Mammary microvascular endothelial cell (primary cell): ENCODE results near the gene OR10AG1. TPM values are rescaled to one million over a fixed set of nuclear protein-coding genes. Genes with fewer than 3 reads are reported as not detected.

Experiments
- total RNA-seq: library from RNA; depleted of rRNA; stranded (reverse); fragments of >200 nt; gene quantifications from 2 replicates; pipeline ENCODE4 v1.2.3, GENCODE V29; 2015

The OR10AG1 gene
- total RNA-seq, result not detected in 2 replicates

DNA sequence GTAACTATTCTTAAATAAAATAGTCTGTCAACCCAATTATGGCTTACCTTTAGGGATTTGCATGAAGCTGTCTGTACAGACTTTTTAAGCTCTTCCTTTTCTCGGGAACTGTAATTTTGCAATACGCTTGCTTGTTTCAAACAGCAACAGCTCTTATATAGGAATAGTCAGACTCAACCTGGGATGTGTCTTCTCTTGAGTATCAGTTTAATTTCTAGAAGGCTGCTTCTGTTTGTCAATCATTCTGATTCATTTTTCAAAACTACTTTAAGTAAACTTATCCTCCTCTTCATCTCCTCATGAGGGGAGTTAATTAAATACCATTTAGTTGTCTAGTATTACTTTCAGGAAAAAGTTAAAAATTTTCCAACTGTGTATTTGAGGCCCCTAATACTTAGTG is at the start of gene OR10AG1:
Gene OR10AG1, minus strand, starts transcription at position 101 of the 400 bp plus-strand sequence. Its CDS starts 38 bp downstream, at position 63.

DNA sequence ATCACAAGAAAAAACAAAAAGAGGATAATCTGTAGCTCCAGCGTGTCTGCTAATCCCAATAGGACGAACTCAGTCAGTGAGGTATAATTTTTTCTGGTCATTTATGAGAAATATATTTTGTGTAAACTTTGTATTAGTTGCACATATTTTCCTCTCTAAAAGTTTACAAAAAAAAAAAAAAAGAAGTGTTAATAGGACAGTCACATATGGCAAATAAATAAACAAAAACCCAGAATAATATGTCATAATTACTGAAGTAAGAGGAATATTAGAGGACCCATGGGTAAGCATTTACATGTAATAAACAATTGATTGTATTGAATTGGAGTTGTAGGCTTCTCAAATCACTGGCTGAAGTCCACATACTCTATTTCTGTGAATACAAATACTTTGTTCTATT is 24.8 kb upstream of the OR10AG1 start, which contains the start of gene OR5F1:
Gene OR5F1, minus strand, starts transcription at position 101 of the 400 bp plus-strand sequence. Its CDS starts 0 bp downstream, at position 101.

GRCh38 chr11:55936300-55936699 is 33.4 kb downstream of the OR10AG1 start, which contains the start of gene OR5I1:
TSS of gene OR5I1 (minus strand) at chr11:55936400. CDS start at chr11:55936400, 0 bp downstream.

Other genes with a start within 250 kb of the OR10AG1 start
- gene OR5D13, start 196.5 kb downstream of the OR10AG1 start, total RNA-seq, result not detected in 2 replicates
- gene OR5D14, start 174.4 kb downstream of the OR10AG1 start, total RNA-seq, result not detected in 2 replicates
- gene OR5L1, start 158.6 kb downstream of the OR10AG1 start, total RNA-seq, result not detected in 2 replicates
- gene OR5D18, start 150.3 kb downstream of the OR10AG1 start, total RNA-seq, result not detected in 2 replicates
- not detected in 2 replicates for gene OR5L2, start 142.7 kb downstream of the OR10AG1 start, total RNA-seq
- gene OR5D16, start 131.2 kb downstream of the OR10AG1 start, total RNA-seq, result not detected in 2 replicates
- gene TRIM51, start 86.6 kb downstream of the OR10AG1 start, total RNA-seq, result not detected in 2 replicates
- not detected in 2 replicates for gene OR5W2, start 55.4 kb downstream of the OR10AG1 start, total RNA-seq
- not detected in 2 replicates for gene OR5I1, start 33.5 kb downstream of the OR10AG1 start, total RNA-seq
- not detected in 2 replicates for gene OR5F1, start 24.7 kb upstream of the OR10AG1 start, total RNA-seq
- gene OR5AS1, start 57.7 kb upstream of the OR10AG1 start, total RNA-seq, result not detected in 2 replicates
- not detected in 2 replicates for gene OR8I2, start 123.4 kb upstream of the OR10AG1 start, total RNA-seq
- not detected in 2 replicates for gene OR8H2, start 133.7 kb upstream of the OR10AG1 start, total RNA-seq
- gene OR8H3, start 152.4 kb upstream of the OR10AG1 start, total RNA-seq, result not detected in 2 replicates
- not detected in 2 replicates for gene OR8J3, start 170.3 kb upstream of the OR10AG1 start, total RNA-seq
- not detected in 2 replicates for gene OR8K5, start 190.4 kb upstream of the OR10AG1 start, total RNA-seq
- gene OR5J2, start 206.7 kb upstream of the OR10AG1 start, total RNA-seq, result not detected in 2 replicates